Panc1 (cell line): ENCODE results near the gene ABI1.

ENCODE experiments used
- POLR2AphosphoS5 ChIP-seq: IDR thresholded peaks from 2 replicates; pipeline ENCODE4 v1.6.1; 2012; ENCODE audit warnings: mild to moderate bottlenecking, low read depth, low read length, moderate library complexity
- TF ChIP-seq, protein P1 (sequence below): fragments of 450-650 bp; IDR thresholded peaks from 2 replicates; pipeline ENCODE4 v1.5.1; 2017; ENCODE audit warnings: mild to moderate bottlenecking
- TF ChIP-seq, protein P2 (sequence below), 2 experiments: IDR thresholded peaks; 2 replicates each; pipeline ENCODE4 v1.6.1; 2011 to 2012; ENCODE audit warnings: low read depth in 2 of 2, control low read depth in 1 of 2, low read length in 1 of 2, mild to moderate bottlenecking in 1 of 2, moderate library complexity in 1 of 2; ENCODE audit not compliant: insufficient read depth in 1 of 2

DNA sequence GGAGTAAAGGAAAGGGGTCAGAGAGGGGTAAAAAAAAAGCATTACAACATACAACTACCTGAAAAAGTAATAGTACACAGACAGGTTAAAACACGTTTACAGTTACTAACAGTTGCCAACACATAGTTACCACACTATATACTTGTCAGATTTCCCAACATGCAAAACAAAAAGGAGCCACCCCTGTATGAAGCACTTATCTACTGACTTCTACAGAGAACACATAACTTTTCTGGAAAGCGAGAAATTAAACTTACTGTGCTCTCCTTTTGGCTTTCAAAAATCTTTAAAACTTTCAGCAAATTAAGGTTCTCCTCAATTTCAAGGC lies 2.1 kb downstream of the ABI1 start:
- TF ChIP-seq, protein P1, sequence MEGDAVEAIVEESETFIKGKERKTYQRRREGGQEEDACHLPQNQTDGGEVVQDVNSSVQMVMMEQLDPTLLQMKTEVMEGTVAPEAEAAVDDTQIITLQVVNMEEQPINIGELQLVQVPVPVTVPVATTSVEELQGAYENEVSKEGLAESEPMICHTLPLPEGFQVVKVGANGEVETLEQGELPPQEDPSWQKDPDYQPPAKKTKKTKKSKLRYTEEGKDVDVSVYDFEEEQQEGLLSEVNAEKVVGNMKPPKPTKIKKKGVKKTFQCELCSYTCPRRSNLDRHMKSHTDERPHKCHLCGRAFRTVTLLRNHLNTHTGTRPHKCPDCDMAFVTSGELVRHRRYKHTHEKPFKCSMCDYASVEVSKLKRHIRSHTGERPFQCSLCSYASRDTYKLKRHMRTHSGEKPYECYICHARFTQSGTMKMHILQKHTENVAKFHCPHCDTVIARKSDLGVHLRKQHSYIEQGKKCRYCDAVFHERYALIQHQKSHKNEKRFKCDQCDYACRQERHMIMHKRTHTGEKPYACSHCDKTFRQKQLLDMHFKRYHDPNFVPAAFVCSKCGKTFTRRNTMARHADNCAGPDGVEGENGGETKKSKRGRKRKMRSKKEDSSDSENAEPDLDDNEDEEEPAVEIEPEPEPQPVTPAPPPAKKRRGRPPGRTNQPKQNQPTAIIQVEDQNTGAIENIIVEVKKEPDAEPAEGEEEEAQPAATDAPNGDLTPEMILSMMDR = no peak
- TF ChIP-seq, protein P2, sequence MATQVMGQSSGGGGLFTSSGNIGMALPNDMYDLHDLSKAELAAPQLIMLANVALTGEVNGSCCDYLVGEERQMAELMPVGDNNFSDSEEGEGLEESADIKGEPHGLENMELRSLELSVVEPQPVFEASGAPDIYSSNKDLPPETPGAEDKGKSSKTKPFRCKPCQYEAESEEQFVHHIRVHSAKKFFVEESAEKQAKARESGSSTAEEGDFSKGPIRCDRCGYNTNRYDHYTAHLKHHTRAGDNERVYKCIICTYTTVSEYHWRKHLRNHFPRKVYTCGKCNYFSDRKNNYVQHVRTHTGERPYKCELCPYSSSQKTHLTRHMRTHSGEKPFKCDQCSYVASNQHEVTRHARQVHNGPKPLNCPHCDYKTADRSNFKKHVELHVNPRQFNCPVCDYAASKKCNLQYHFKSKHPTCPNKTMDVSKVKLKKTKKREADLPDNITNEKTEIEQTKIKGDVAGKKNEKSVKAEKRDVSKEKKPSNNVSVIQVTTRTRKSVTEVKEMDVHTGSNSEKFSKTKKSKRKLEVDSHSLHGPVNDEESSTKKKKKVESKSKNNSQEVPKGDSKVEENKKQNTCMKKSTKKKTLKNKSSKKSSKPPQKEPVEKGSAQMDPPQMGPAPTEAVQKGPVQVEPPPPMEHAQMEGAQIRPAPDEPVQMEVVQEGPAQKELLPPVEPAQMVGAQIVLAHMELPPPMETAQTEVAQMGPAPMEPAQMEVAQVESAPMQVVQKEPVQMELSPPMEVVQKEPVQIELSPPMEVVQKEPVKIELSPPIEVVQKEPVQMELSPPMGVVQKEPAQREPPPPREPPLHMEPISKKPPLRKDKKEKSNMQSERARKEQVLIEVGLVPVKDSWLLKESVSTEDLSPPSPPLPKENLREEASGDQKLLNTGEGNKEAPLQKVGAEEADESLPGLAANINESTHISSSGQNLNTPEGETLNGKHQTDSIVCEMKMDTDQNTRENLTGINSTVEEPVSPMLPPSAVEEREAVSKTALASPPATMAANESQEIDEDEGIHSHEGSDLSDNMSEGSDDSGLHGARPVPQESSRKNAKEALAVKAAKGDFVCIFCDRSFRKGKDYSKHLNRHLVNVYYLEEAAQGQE (IDR thresholded peaks at IDR 0.05; ENCODE audit: insufficient read depth in 1 of 2, low read depth in 2 of 2, low read length in 1 of 2) = no peak
- no peak for TF ChIP-seq POLR2AphosphoS5
